Measurements from ENCODE around the gene MORN5.
"Not testable (repeated sequence)": the region's sequence is repeated elsewhere in the genome, so short reads cannot be mapped to it uniquely, and the experiment has no call there.

MORN5 gene

GRCh38 chr9:122159026-122159924 is at the start of gene MORN5, which contains the start of gene NDUFA8:
MORN5 (plus strand) TSS chr9:122159908; CDS start chr9:122159973, 65 bp downstream.
NDUFA8 (minus strand) TSS chr9:122159779; CDS start chr9:122159677, 102 bp downstream.
- in situ Hi-C loops (cut with HindIII; ENCODE audit: low pct_ligation_motif_present, low pct_unique_long_range_greater_than_20kb, low sequenced_read_pairs): no loop called here
- DNase-seq: peak; percentile 91

GRCh38 chr9:122110100-122110833 is 49.4 kb upstream of the MORN5 start:
- DNase-seq: no peak
- in situ Hi-C loops (cut with HindIII; ENCODE audit: low pct_ligation_motif_present, low pct_unique_long_range_greater_than_20kb, low sequenced_read_pairs): no loop called here

- no peak for DNase-seq
- in situ Hi-C loops (cut with HindIII; ENCODE audit: low pct_ligation_motif_present, low pct_unique_long_range_greater_than_20kb, low sequenced_read_pairs): no loop called here
Measured at GRCh38 chr9:122111413-122112085, 48.2 kb upstream of the MORN5 start.

GRCh38 chr9:122112238-122112637 is 47.5 kb upstream of the MORN5 start:
- DNase-seq: no peak
- in situ Hi-C loops (cut with HindIII; ENCODE audit: low pct_ligation_motif_present, low pct_unique_long_range_greater_than_20kb, low sequenced_read_pairs): no loop called here

- in situ Hi-C loops (cut with HindIII; ENCODE audit: low pct_ligation_motif_present, low pct_unique_long_range_greater_than_20kb, low sequenced_read_pairs): no loop called here
- no peak for DNase-seq
Measured at GRCh38 chr9:122113574-122113973, 46.1 kb upstream of the MORN5 start.

- in situ Hi-C loops (cut with HindIII; ENCODE audit: low pct_ligation_motif_present, low pct_unique_long_range_greater_than_20kb, low sequenced_read_pairs): no loop called here
- DNase-seq: no peak
Measured at GRCh38 chr9:122115176-122116035, 44.3 kb upstream of the MORN5 start.

- in situ Hi-C loops (cut with HindIII; ENCODE audit: low pct_ligation_motif_present, low pct_unique_long_range_greater_than_20kb, low sequenced_read_pairs): no loop called here
- DNase-seq: no peak
Measured at GRCh38 chr9:122116040-122116439, 43.7 kb upstream of the MORN5 start.

GRCh38 chr9:122116448-122117173 is 43.1 kb upstream of the MORN5 start:
- no peak for DNase-seq
- in situ Hi-C loops (cut with HindIII; ENCODE audit: low pct_ligation_motif_present, low pct_unique_long_range_greater_than_20kb, low sequenced_read_pairs): no loop called here

GRCh38 chr9:122117241-122117640 is 42.5 kb upstream of the MORN5 start:
- in situ Hi-C loops (cut with HindIII; ENCODE audit: low pct_ligation_motif_present, low pct_unique_long_range_greater_than_20kb, low sequenced_read_pairs); DNase-seq: not testable (repeated sequence)

GRCh38 chr9:122118343-122119165 is 41.2 kb upstream of the MORN5 start:
- in situ Hi-C loops (cut with HindIII; ENCODE audit: low pct_ligation_motif_present, low pct_unique_long_range_greater_than_20kb, low sequenced_read_pairs): no loop called here

GRCh38 chr9:122119166-122119521 is 40.6 kb upstream of the MORN5 start:
- no peak for DNase-seq
- in situ Hi-C loops (cut with HindIII; ENCODE audit: low pct_ligation_motif_present, low pct_unique_long_range_greater_than_20kb, low sequenced_read_pairs): no loop called here

More at GRCh38 chr9:122118343-122119165, 41.2 kb upstream of the MORN5 start:
- DNase-seq: no peak

- in situ Hi-C loops (cut with HindIII; ENCODE audit: low pct_ligation_motif_present, low pct_unique_long_range_greater_than_20kb, low sequenced_read_pairs): no loop called here
- no peak for DNase-seq
Measured at GRCh38 chr9:122119721-122120120, 40.0 kb upstream of the MORN5 start.

- DNase-seq: no peak
- in situ Hi-C loops (cut with HindIII; ENCODE audit: low pct_ligation_motif_present, low pct_unique_long_range_greater_than_20kb, low sequenced_read_pairs): no loop called here
Measured at GRCh38 chr9:122120316-122121071, 39.2 kb upstream of the MORN5 start.

- DNase-seq: no peak
- in situ Hi-C loops (cut with HindIII; ENCODE audit: low pct_ligation_motif_present, low pct_unique_long_range_greater_than_20kb, low sequenced_read_pairs): no loop called here
Measured at GRCh38 chr9:122121391-122121790, 38.3 kb upstream of the MORN5 start.

- in situ Hi-C loops (cut with HindIII; ENCODE audit: low pct_ligation_motif_present, low pct_unique_long_range_greater_than_20kb, low sequenced_read_pairs): no loop called here
- no peak for DNase-seq
Measured at GRCh38 chr9:122121931-122122330, 37.8 kb upstream of the MORN5 start.

- DNase-seq: no peak
- in situ Hi-C loops (cut with HindIII; ENCODE audit: low pct_ligation_motif_present, low pct_unique_long_range_greater_than_20kb, low sequenced_read_pairs): no loop called here
Measured at GRCh38 chr9:122122468-122122867, 37.2 kb upstream of the MORN5 start.

All from ACHN (cell line).